HUES48 (cell line): ENCODE results near the gene FLNA.
"Not testable (repeated sequence)": the region's sequence is repeated elsewhere in the genome, so short reads cannot be mapped to it uniquely, and the experiment has no call there.

Experiments used
- H3K27ac ChIP-seq: one replicate; pipeline ENCODE4 v1.7.0; 2013; ENCODE audit warnings: low read depth, low read length, inconsistent platforms
- H3K27me3 ChIP-seq: 2 replicates; pipeline ENCODE4 v1.6.1; 2013; ENCODE audit warnings: mild to moderate bottlenecking, low read length; ENCODE audit not compliant: control insufficient read depth, insufficient read depth
- H3K36me3 ChIP-seq: 2 replicates; pipeline ENCODE4 v1.6.1; 2013; ENCODE audit warnings: low read length; ENCODE audit not compliant: control insufficient read depth, insufficient read depth
- H3K4me1 ChIP-seq: 2 replicates; pipeline ENCODE4 v1.6.1; 2013; ENCODE audit warnings: mild to moderate bottlenecking, low read length; ENCODE audit not compliant: control insufficient read depth, insufficient read depth
- H3K4me3 ChIP-seq: 2 replicates; pipeline ENCODE4 v1.5.1; 2013; ENCODE audit warnings: mild to moderate bottlenecking, low read depth, low read length
- H3K9ac ChIP-seq: 2 replicates; pipeline ENCODE4 v1.6.1; 2013; ENCODE audit warnings: mild to moderate bottlenecking, low read depth, low read length, moderate library complexity
- H3K9me3 ChIP-seq: 2 replicates; pipeline ENCODE4 v1.6.1; 2013; ENCODE audit warnings: low read length; ENCODE audit not compliant: control insufficient read depth, insufficient read depth

FLNA gene

DNA sequence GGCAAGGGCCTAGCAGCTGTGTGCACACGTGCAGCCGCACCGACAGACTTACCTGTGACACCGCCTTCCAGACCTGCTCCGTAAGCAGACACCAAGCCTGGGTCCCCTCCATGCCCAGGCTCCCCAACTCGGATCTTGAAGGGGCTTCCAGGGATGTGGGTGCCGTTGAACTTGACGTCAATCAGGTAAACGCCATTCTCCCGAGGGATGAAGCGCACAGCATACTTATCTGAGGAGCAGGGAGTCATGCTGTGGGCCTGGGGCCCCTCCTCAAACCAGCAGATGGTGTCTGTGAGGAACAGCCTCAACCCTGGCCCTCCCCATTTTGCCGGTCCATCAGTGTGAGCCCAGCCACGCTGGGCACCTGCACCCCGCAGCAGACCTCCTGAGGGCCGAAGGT, 24.5 kb downstream of the FLNA start:
- Histone ChIP-seq H3K4me3 (no peak overlapping the region), H3K27me3 (no peaks in the 10 kb centered on the region), H3K27ac (no peak overlapping the region), H3K9ac (no peak overlapping the region), H3K4me1 (no peaks in the 10 kb centered on the region), H3K9me3 (peaks cover 37% of the 10 kb centered on the region; the same call in 1 of the 2 replicates), H3K36me3 (peaks cover 68% of the 10 kb centered on the region)

DNA sequence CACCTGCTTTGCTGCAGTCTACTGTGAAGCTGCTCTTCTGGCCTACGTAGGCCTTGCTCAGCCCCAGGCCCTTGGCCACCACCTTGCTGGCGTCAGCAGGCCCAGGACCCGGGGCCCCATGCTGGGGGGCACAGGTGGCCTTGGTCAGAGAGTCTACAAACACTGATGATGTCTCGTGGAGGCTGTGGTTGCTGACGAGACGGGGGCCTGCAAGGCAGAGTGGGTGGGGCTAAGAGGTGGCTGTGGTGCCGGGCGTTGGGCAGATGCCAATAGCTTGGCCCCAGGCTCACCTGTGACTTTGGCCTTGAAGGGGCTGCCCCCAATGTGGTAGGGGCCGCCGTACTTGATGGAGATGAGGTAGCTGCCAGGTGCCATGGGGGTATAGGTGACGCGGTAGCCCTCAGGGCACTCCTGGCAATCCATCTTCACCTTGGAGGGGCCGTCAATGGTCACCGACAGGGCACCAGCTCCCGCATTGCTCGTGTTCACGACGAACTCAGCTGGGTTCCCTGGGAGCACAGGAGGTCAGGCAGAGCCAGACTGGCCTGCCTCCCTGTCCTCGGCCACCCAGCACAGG, 25.0 kb downstream of the FLNA start:
- Histone ChIP-seq H3K9me3 (peaks cover 37% of the 10 kb centered on the region; the same call in 1 of the 2 replicates), H3K4me3 (no peak overlapping the region), H3K9ac (no peak overlapping the region), H3K4me1 (no peaks in the 10 kb centered on the region), H3K27ac (no peak overlapping the region), H3K36me3 (peaks cover 63% of the 10 kb centered on the region), H3K27me3 (no peaks in the 10 kb centered on the region)

DNA sequence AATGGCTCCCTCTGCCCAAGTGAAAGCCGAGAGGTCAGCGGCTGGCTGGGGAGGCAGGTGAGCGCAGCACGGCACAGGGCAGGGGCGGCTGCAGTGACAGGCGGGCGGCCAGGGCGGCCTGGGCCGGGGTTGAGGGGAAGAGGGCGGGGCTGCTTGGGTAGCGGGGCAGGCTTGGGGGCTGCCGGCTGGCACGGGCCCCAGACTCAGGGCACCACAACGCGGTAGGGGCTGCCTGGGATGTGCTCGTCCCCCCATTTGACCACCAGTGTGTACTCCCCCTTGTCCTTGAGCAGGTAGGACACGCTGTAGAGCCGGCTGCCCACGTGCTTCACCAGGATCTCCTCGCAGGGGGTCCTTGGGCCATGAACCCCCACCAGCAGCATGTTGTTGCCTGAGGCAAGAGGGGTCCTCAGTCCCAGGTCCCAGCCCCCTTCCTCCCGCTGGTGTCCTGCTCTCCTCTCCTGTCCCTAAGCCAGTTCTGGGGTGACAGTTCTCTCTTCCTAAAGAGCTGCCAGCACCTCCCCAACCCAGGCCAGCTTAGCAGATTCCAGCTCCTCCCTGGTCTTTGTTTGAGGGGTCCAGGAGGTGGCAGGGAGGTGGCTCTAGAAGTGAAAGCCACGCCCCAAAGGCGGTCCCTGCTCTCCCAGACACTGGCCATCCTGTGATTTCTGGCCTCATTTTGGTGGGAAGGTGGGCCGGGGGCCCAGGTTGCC, 25.6 kb downstream of the FLNA start:
- Histone ChIP-seq H3K4me1 (no peaks in the 10 kb centered on the region), H3K36me3 (peaks cover 57% of the 10 kb centered on the region), H3K9ac (no peak overlapping the region), H3K9me3 (peaks cover 30% of the 10 kb centered on the region; the same call in 1 of the 2 replicates), H3K4me3 (no peak overlapping the region), H3K27me3 (no peaks in the 10 kb centered on the region), H3K27ac (peak overlapping the region; percentile 35)

DNA sequence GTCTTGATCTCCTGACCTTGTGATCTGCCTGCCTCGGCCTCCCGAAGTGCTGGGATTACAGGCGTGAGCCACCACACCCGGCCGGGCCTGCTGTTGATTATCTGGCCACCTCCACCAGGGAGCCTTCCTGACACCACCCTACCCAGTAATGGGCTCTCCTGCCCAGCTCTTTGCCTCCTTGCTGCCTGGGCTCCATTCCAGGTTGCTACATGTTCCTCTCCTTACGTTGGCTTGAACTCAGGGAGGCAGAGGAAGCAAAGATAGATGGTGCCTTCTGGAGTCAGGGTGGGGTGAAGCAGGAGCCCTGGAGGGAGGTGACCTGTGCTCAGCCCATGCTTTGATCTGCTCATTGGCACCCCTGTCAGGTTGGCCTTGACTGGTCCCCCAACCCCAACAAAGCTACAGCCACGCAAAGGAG, 26.3 kb downstream of the FLNA start:
- H3K27ac ChIP-seq = no peak overlapping the region
- H3K4me1 ChIP-seq = no peaks in the 10 kb centered on the region
- H3K27me3 ChIP-seq = no peaks in the 10 kb centered on the region
- H3K36me3 ChIP-seq = peaks cover 50% of the 10 kb centered on the region
- no peak overlapping the region for H3K9ac ChIP-seq
- H3K4me3 ChIP-seq = no peak overlapping the region
- peaks cover 26% of the 10 kb centered on the region; the same call in 1 of the 2 replicates for H3K9me3 ChIP-seq

DNA sequence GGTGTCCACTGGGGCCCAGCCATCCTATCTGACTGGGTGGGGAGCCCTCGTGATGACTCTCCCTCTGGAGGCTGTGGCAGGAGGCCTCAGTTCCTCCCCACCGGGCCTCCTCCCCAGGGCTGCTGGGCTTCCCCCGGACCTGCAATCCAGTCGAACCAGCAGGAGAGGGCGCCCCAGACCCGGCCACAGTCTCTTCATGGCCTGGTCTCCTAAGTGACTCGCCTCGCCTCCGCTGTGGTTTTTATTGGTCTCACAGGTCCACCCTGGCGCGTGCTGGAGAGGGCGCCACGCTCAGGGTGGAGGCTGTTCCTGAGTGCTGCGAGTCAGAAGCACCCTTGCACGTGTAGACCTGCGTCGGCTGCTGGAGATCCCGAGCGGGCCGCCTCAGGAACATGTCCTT, 30.8 kb downstream of the FLNA start:
- H3K4me3 ChIP-seq, H3K9me3 ChIP-seq, H3K36me3 ChIP-seq, H3K9ac ChIP-seq, H3K27me3 ChIP-seq, H3K4me1 ChIP-seq, H3K27ac ChIP-seq: not testable (repeated sequence)

DNA sequence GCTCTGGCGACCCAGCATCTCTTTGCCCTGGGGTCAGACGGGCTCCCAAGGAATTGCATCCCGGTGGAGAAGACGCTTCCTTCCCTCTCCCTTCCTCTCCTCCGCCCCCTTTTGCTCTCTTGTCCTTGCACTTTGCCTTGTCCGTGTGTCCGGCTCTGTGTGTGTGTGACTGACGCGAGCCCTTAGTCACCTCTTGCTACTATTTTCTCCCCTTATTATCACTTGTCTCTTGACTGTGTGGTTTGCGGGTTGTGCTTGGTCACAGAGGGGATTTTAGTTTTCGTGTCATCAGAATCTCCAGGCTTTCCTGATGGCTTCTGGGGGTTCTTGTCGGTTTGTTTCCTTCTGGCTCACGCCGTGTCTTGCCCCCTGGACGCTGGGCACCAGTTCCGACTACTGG, 31.4 kb downstream of the FLNA start:
- not testable (repeated sequence) for H3K4me3 ChIP-seq, H3K4me1 ChIP-seq, H3K9ac ChIP-seq, H3K27ac ChIP-seq, H3K36me3 ChIP-seq, H3K9me3 ChIP-seq, H3K27me3 ChIP-seq

DNA sequence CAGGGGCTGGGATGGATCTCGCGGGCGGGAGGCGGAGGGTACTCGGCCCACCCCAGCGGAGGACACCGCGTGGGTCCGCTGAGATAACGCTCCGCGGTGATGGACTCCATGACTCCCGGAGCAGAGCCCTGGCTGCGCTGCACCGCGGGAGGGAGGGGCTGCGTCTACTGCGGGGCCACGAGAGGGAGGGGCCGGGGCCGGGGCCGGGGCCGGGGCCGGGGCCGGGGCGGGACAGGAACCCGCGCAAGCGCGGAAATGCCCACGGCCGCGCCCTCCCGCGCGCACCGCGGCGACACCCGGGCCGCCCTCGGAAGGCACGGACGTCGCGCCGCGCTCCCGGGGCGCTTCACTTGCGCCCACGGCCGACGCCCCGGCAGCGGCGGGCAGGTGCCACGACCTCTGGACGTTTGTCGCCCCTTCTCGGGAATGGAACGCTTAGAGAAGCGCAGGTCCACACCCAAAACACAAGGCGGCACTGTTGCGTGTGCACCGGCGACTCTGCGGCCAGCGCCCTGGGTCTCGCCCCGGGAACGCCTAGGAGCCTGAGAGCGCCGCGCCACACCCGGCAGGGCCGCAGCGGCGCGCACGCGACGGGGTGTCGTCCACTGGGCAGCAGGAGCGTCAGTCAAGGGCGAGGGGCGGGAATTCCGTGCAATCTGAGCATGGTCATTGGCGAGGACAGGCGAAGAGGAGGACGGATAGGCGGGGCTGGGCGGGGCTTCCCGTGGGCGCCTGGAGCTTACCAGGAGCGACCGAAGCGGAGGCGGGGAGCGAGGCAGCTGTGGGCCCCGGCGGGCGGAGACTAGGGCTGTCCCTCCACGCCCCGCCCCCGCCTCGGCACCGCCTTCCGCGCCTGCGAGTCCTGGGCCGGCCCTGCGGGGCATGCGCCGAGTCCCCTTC, 32.8 kb downstream of the FLNA start:
- H3K4me1 ChIP-seq, H3K9me3 ChIP-seq, H3K4me3 ChIP-seq, H3K9ac ChIP-seq, H3K27ac ChIP-seq, H3K27me3 ChIP-seq, H3K36me3 ChIP-seq: not testable (repeated sequence)

DNA sequence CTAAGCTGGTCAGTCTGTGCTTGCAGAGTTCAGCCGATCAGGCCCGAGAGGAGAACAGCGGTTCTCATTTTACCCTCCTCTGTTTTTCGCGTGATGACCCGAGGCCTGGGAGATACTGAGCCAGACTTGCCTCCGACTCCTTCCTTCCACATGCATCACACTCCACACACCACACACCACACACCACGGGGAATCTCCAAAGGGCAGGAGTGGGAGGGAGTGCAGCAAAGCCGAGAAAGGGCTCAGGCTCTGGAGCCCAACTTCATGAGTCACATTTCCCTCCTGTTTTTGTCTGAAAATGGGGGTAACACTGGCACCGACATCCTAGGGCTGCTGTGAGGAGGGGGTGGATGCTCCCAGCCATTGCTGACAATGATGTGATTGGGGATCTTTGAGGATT, 39.9 kb downstream of the FLNA start:
- Histone ChIP-seq H3K9ac (no peak overlapping the region), H3K27ac (no peak overlapping the region), H3K36me3 (no peaks in the 10 kb centered on the region), H3K4me3 (no peak overlapping the region), H3K27me3 (no peaks in the 10 kb centered on the region), H3K4me1 (no peaks in the 10 kb centered on the region), H3K9me3 (peaks cover 30% of the 10 kb centered on the region)

DNA sequence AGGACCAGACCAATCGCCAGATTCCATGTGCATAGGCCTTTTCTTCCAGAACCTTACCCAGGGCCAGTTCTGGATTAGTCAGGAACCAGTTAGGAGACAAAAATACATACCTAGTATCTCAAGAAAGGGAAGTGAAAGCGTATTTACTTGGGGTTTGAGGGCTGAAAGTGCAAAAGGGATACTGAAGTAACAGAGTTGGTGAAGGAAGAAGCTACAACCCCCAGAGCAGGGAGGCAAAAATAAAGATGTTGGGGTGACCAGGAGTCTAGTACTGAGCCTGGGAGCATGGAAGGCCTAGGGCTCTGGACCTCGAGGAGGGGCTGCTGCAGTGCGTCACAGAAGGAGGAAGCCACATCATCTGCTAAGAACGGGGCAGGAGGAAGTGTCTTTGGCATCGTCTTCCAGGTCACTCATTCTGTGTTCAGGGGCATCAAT, 40.6 kb downstream of the FLNA start:
- H3K4me3 ChIP-seq = no peak overlapping the region
- peaks cover 30% of the 10 kb centered on the region for H3K9me3 ChIP-seq
- H3K9ac ChIP-seq = no peak overlapping the region
- H3K36me3 ChIP-seq = no peaks in the 10 kb centered on the region
- H3K27ac ChIP-seq = no peak overlapping the region
- H3K27me3 ChIP-seq = no peaks in the 10 kb centered on the region
- H3K4me1 ChIP-seq = no peaks in the 10 kb centered on the region

DNA sequence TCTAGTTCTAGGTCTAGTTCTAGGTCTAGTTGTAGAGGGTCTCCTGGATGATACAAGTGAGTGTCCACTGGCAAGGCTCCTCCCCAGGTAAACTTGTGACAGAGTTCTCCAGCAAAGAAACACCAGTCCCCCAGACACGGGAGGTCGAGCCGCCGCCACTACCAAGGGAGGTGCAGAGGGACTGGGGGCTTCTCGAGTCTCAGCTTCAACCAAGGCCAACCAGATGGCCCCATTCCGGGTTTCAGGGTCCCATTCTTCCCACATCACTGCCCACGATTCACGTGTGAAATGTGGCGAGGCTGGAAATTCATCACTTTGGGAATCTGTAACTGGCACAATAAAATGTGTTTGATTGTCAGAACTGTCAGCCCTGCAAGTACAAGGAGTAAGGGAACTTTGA, 41.3 kb downstream of the FLNA start:
- Histone ChIP-seq H3K27ac (no peak overlapping the region), H3K4me1 (no peaks in the 10 kb centered on the region)

DNA sequence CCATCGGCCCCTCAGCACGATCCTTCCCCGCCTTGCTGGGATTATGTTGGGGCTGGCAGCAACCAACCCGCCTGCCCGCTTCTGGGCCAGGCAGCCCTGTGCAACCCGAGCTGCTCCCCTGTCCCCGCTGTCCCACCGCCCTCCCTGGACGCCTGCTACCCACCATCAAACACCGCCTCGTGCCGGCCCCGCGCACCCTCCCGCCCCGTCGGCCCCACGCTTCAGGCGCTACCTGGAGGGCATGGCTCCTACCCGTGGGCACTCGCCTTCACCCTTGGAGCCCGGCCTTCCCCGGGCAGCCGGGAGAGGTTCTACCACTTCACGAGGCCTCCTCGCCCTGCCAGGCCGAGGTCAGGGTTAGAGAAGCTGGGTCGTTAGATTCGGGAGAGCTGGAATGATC, 41.9 kb downstream of the FLNA start:
- Histone ChIP-seq H3K36me3 (no peaks in the 10 kb centered on the region), H3K9me3 (peaks cover 36% of the 10 kb centered on the region), H3K4me1 (no peaks in the 10 kb centered on the region), H3K27me3 (no peaks in the 10 kb centered on the region), H3K27ac (no peak overlapping the region), H3K4me3 (no peak overlapping the region), H3K9ac (no peak overlapping the region)

More for the DNA sequence above, 41.3 kb downstream of the FLNA start:
- Histone ChIP-seq H3K4me3 (no peak overlapping the region), H3K9me3 (peaks cover 30% of the 10 kb centered on the region), H3K36me3 (no peaks in the 10 kb centered on the region), H3K9ac (no peak overlapping the region), H3K27me3 (no peaks in the 10 kb centered on the region)
